Measurements from ENCODE around the gene TLR3.
A peak's percentile ranks its signal among the peaks of the same experiment; 100 is the strongest.
"Not testable (repeated sequence)": the region's sequence is repeated elsewhere in the genome, so short reads cannot be mapped to it uniquely, and the experiment has no call there.

TLR3 gene

GRCh38 chr4:186050135-186050534, 18.8 kb upstream of the TLR3 start:
- not testable (repeated sequence) for H3K4me1 ChIP-seq (ENCODE audit: control insufficient read depth, insufficient read depth, low read length); H3K27me3 ChIP-seq (ENCODE audit: control insufficient read depth, insufficient read depth, low read length); H3K9ac ChIP-seq (ENCODE audit: low read depth, low read length); H3K36me3 ChIP-seq (ENCODE audit: control insufficient read depth, insufficient read depth, low read length); H3K4me3 ChIP-seq (ENCODE audit: low read depth, low read length); H3K9me3 ChIP-seq (ENCODE audit: control insufficient read depth, insufficient read depth, low read length); H3K27ac ChIP-seq (ENCODE audit: low read depth, low read length)

DNA sequence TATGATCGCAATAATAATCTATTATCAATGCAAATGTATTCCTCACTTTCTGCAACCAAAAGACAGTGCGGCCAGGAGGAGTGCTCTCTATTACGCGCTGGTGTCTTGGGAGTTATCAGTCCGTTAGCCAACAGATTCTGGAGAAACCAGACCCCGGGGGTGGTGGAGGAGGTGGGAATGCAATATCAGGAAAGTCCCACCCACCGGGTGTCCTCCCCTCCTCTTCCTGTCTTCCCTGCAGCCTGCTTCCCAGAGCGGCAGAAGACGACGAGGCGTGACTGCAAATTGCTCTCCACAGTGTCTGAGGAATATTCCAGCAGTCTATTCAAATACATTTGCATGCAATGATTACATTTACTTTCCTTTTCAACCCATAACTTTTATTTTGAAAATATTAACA, 17.9 kb upstream of the TLR3 start:
- Histone ChIP-seq H3K27ac (ENCODE audit: low read depth, low read length) (no peak overlapping the region), H3K9me3 (ENCODE audit: control insufficient read depth, insufficient read depth, low read length) (no peaks in the 10 kb centered on the region; the same call in 1 of the 2 replicates), H3K27me3 (ENCODE audit: control insufficient read depth, insufficient read depth, low read length) (no peaks in the 10 kb centered on the region), H3K36me3 (ENCODE audit: control insufficient read depth, insufficient read depth, low read length) (no peaks in the 10 kb centered on the region), H3K4me1 (ENCODE audit: control insufficient read depth, insufficient read depth, low read length) (no peaks in the 10 kb centered on the region), H3K9ac (ENCODE audit: low read depth, low read length) (no peak overlapping the region), H3K4me3 (ENCODE audit: low read depth, low read length) (no peak overlapping the region)

DNA sequence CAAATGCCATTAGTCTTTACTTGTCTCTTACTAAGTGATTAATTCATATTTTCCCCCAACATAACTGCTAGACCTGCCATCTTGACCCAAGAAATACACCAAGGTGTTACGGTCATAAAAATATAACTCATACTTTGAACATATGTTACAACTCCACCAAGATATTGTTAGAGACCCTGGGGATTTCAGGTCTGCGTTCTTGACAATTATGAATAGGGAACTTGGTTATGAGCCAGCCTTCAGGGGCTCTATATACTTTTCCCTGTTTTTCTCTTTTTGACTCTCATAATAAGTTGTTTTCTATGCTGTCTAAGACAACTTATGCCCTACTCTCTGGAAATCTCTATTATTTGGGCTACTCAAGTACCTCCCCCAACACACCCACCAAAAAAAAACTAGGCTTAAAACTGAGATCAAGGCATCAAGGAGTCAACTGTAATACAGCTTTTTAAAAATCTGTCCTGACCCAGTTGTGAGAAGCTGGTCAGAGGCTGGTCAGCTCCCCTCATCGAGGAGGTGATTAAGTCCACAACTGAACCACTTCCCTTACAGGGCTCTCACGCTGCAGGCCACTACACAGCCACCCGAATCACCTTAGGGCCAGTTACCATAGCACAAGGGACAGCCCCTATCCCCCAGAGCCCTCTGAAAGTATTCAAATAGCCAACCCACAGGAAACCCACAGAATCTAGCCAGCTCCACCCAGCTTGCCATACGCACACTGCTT, 10.5 kb upstream of the TLR3 start:
- no peak overlapping the region for H3K4me3 ChIP-seq (ENCODE audit: low read depth, low read length)
- H3K27ac ChIP-seq (ENCODE audit: low read depth, low read length), result no peak overlapping the region

DNA sequence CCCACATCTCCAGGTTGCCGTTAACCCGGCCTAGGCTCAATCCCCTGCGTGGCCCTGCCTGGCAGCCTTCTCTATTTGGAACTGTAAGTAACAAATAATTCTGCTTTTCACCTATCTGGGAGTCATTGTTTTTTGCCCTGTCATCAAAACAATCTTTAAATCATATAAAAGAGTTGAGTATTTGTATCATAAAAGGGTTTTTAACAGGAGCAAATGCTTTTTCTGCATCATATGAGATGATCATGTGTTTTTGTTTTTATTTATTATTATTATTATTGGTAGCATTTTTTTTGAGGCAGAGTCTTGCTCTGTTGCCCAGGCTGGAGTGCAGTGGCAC, 10.0 kb upstream of the TLR3 start:
- Histone ChIP-seq H3K9ac (ENCODE audit: low read depth, low read length) (no peak overlapping the region), H3K4me1 (ENCODE audit: control insufficient read depth, insufficient read depth, low read length) (no peaks in the 10 kb centered on the region), H3K27me3 (ENCODE audit: control insufficient read depth, insufficient read depth, low read length) (no peaks in the 10 kb centered on the region), H3K27ac (ENCODE audit: low read depth, low read length) (no peak overlapping the region), H3K4me3 (ENCODE audit: low read depth, low read length) (no peak overlapping the region), H3K9me3 (ENCODE audit: control insufficient read depth, insufficient read depth, low read length) (0 out of 2 replicates have a peak, but pooled peaks cover 10% of the 10 kb centered on the region), H3K36me3 (ENCODE audit: control insufficient read depth, insufficient read depth, low read length) (no peaks in the 10 kb centered on the region)

More for the DNA sequence above, 10.5 kb upstream of the TLR3 start:
- Histone ChIP-seq H3K36me3 (ENCODE audit: control insufficient read depth, insufficient read depth, low read length) (no peaks in the 10 kb centered on the region), H3K4me1 (ENCODE audit: control insufficient read depth, insufficient read depth, low read length) (no peaks in the 10 kb centered on the region), H3K9me3 (ENCODE audit: control insufficient read depth, insufficient read depth, low read length) (0 out of 2 replicates have a peak, but pooled peaks cover 10% of the 10 kb centered on the region), H3K9ac (ENCODE audit: low read depth, low read length) (no peak overlapping the region), H3K27me3 (ENCODE audit: control insufficient read depth, insufficient read depth, low read length) (no peaks in the 10 kb centered on the region)

DNA sequence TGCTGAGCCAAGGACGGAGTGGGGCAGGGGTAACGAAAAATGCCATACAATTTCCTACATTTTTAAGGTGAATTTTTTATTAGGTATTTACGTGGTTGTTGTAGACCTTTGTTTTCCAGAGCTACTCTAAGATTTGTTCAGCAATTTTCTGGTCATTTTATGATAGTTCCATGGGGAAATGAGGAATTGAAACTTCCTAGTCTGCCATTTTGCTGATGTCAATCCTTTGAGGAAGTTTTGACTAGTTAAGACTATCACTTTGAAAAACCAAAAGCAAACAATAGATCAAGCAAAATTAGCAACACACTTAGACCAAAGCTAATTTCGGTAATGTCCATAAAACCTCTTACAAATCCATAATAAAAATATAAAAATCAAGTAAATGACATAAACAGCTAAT, 7.0 kb upstream of the TLR3 start:
- 0 out of 2 replicates have a peak, but pooled peaks cover 10% of the 10 kb centered on the region for H3K9me3 ChIP-seq (ENCODE audit: control insufficient read depth, insufficient read depth, low read length)
- no peak overlapping the region for H3K27ac ChIP-seq (ENCODE audit: low read depth, low read length)
- H3K27me3 ChIP-seq (ENCODE audit: control insufficient read depth, insufficient read depth, low read length), result no peaks in the 10 kb centered on the region
- H3K36me3 ChIP-seq (ENCODE audit: control insufficient read depth, insufficient read depth, low read length), result no peaks in the 10 kb centered on the region
- H3K4me1 ChIP-seq (ENCODE audit: control insufficient read depth, insufficient read depth, low read length), result no peaks in the 10 kb centered on the region
- no peak overlapping the region for H3K4me3 ChIP-seq (ENCODE audit: low read depth, low read length)
- H3K9ac ChIP-seq (ENCODE audit: low read depth, low read length), result no peak overlapping the region

DNA sequence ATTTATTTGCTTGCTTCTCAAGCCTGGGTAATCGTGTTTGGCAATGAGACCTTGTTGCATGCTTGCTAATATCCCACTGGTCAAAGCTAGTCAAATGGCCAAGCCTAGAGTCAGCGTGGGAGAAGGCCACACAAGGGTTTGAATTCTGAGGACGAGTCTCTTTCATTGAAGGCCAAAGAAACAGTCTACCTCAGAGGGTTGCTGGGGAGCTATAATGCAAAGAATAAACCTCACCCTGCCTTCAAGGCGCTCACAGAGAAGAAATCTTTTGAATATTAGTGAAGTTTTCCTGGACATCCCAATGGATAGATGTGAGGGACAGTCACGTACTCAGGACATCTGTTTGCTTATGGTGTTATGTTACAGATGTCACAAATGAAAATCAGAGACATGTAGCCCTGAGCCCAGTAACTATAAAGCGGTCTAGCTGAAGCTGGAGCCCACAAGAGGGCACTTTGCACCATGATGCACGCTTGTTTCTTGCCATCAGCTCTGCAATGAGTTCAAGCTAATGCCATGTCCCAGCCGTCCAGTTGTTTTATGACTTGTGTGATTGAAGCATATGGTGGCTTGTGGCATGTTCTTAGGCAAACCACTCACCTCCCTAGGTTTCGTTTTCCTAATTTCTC, 1.1 kb upstream of the TLR3 start:
- H3K27me3 ChIP-seq (ENCODE audit: control insufficient read depth, insufficient read depth, low read length), result no peaks in the 10 kb centered on the region
- H3K36me3 ChIP-seq (ENCODE audit: control insufficient read depth, insufficient read depth, low read length), result no peaks in the 10 kb centered on the region
- H3K27ac ChIP-seq (ENCODE audit: low read depth, low read length), result no peak overlapping the region
- H3K9ac ChIP-seq (ENCODE audit: low read depth, low read length), result no peak overlapping the region
- H3K9me3 ChIP-seq (ENCODE audit: control insufficient read depth, insufficient read depth, low read length), result no peaks in the 10 kb centered on the region
- no peak overlapping the region for H3K4me3 ChIP-seq (ENCODE audit: low read depth, low read length)
- peaks cover 19% of the 10 kb centered on the region for H3K4me1 ChIP-seq (ENCODE audit: control insufficient read depth, insufficient read depth, low read length)

DNA sequence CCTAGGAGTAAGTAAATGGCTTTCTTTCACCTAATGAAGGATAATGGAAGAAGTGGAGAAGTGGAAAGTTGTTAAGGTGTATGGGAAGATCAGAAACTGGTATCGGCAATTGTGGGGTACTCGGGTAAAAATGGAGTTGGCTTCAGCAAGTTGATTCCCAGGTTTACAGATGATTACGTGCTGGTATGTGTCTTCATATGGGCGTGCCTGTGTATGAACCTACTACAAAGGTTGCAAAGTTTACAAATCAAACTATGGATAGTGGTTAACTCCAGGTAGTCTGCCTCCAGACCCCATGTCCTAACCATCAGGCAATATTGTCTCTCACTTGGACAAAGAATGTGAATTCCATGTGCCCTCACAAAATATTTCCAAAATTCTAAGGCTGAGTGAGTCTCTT, 773 bp downstream of the TLR3 start:
- no peak overlapping the region for H3K4me3 ChIP-seq (ENCODE audit: low read depth, low read length)
- H3K9ac ChIP-seq (ENCODE audit: low read depth, low read length), result no peak overlapping the region
- no peak overlapping the region for H3K27ac ChIP-seq (ENCODE audit: low read depth, low read length)

GRCh38 chr4:186072516-186072915, 3.6 kb downstream of the TLR3 start:
- H3K36me3 ChIP-seq (ENCODE audit: control insufficient read depth, insufficient read depth, low read length), result no peaks in the 10 kb centered on the region
- peaks cover 18% of the 10 kb centered on the region for H3K4me1 ChIP-seq (ENCODE audit: control insufficient read depth, insufficient read depth, low read length)
- no peaks in the 10 kb centered on the region for H3K27me3 ChIP-seq (ENCODE audit: control insufficient read depth, insufficient read depth, low read length)
- H3K4me3 ChIP-seq (ENCODE audit: low read depth, low read length), result no peak overlapping the region
- no peak overlapping the region for H3K9ac ChIP-seq (ENCODE audit: low read depth, low read length)
- H3K27ac ChIP-seq (ENCODE audit: low read depth, low read length), result no peak overlapping the region
- no peaks in the 10 kb centered on the region for H3K9me3 ChIP-seq (ENCODE audit: control insufficient read depth, insufficient read depth, low read length)

More for the DNA sequence above, 773 bp downstream of the TLR3 start:
- Histone ChIP-seq H3K36me3 (ENCODE audit: control insufficient read depth, insufficient read depth, low read length) (no peaks in the 10 kb centered on the region), H3K27me3 (ENCODE audit: control insufficient read depth, insufficient read depth, low read length) (no peaks in the 10 kb centered on the region), H3K4me1 (ENCODE audit: control insufficient read depth, insufficient read depth, low read length) (peaks cover 19% of the 10 kb centered on the region), H3K9me3 (ENCODE audit: control insufficient read depth, insufficient read depth, low read length) (no peaks in the 10 kb centered on the region)

DNA sequence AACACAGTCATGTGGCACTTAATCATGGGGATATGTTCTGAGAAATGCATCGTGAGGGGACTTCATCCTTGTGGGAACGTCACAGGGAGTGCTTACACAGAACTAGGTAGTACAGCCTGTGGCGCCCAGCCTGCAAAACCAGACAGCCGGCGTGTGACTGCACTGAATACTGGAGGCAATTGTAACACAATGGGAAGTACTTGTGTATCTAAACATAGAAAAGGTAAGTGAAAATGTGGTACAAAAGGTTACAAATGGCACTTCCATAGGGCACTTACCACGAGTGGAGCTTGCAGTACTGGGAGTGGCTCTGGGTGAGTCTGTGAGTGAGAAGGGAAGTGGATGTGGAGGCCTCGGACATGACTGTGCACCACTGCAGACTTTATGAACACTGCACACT, 5.2 kb downstream of the TLR3 start:
- Histone ChIP-seq H3K36me3 (ENCODE audit: control insufficient read depth, insufficient read depth, low read length) (no peaks in the 10 kb centered on the region), H3K4me3 (ENCODE audit: low read depth, low read length) (no peak overlapping the region), H3K9ac (ENCODE audit: low read depth, low read length) (no peak overlapping the region), H3K9me3 (ENCODE audit: control insufficient read depth, insufficient read depth, low read length) (no peaks in the 10 kb centered on the region), H3K27ac (ENCODE audit: low read depth, low read length) (no peak overlapping the region), H3K4me1 (ENCODE audit: control insufficient read depth, insufficient read depth, low read length) (peaks cover 10% of the 10 kb centered on the region), H3K27me3 (ENCODE audit: control insufficient read depth, insufficient read depth, low read length) (no peaks in the 10 kb centered on the region)

DNA sequence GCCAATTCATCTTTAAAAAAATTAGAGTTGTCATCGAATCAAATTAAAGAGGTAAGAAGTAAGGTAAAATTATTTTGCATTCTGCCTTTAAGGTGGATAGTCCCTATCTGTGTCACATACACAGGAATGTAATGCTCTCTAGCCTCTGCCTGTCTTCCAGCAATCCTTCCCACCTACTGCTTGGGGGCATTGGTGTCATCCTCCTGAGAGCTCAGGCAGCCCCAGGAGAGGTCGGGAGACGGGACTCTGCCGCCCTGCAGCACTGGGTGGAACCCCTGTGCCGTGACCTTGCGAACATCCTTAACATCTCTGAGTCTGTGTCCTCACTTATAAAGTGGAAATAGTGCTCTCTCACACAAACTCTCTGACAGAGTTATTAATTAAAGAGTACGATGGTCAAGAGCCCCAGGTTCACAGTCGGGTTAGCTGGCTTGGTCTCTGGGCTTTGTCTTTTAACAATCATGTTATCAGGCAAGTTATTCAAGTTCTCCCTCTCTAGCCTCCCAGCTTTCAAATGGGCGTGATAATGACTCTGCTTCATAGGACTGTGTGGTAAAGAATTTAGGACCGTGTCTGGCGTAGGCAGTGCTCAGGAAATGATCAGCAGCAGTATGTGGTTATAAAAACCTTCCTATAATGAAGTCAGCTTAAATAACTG, 10.2 kb downstream of the TLR3 start:
- Histone ChIP-seq H3K27ac (ENCODE audit: low read depth, low read length) (peak overlapping the region; percentile 47), H3K4me3 (ENCODE audit: low read depth, low read length) (no peak overlapping the region; the same call in 1 of the 2 replicates), H3K9ac (ENCODE audit: low read depth, low read length) (no peak overlapping the region), H3K27me3 (ENCODE audit: control insufficient read depth, insufficient read depth, low read length) (no peaks in the 10 kb centered on the region), H3K9me3 (ENCODE audit: control insufficient read depth, insufficient read depth, low read length) (no peaks in the 10 kb centered on the region), H3K4me1 (ENCODE audit: control insufficient read depth, insufficient read depth, low read length) (peaks cover 21% of the 10 kb centered on the region), H3K36me3 (ENCODE audit: control insufficient read depth, insufficient read depth, low read length) (no peaks in the 10 kb centered on the region)

GRCh38 chr4:186079694-186080093, 10.7 kb downstream of the TLR3 start:
- no peak overlapping the region; the same call in 1 of the 2 replicates for H3K4me3 ChIP-seq (ENCODE audit: low read depth, low read length)
- H3K9me3 ChIP-seq (ENCODE audit: control insufficient read depth, insufficient read depth, low read length), result no peaks in the 10 kb centered on the region
- H3K36me3 ChIP-seq (ENCODE audit: control insufficient read depth, insufficient read depth, low read length), result no peaks in the 10 kb centered on the region
- H3K27me3 ChIP-seq (ENCODE audit: control insufficient read depth, insufficient read depth, low read length), result no peaks in the 10 kb centered on the region
- H3K4me1 ChIP-seq (ENCODE audit: control insufficient read depth, insufficient read depth, low read length), result peaks cover 21% of the 10 kb centered on the region
- no peak overlapping the region for H3K9ac ChIP-seq (ENCODE audit: low read depth, low read length)
- H3K27ac ChIP-seq (ENCODE audit: low read depth, low read length), result peak overlapping the region; percentile 47

Data from HUES48 (cell line).